ENCODE results near the gene MAN2A1.

MAN2A1 gene

DNA sequence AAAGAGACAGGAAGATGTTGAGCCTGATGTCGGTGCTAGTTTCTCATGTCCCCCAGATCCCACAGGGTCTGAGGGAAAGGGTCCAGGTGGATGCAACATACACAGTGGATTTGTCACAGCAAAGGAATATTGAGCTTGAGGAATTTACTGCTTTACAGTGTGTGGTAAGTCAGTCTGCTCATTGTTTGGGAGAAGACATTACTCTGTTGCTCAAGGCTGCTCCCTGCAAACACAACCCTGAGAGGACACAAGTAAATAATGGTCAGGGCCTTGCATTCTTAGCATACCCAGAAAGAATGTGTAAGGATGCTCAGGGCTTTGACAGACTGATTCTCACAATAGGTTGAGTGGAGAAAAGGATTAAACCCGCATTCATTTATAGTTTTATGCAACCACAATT is 7.3 kb upstream of the MAN2A1 start:
- no peak for FAIRE-seq

GRCh38 chr5:109685916-109686315 is 3.8 kb upstream of the MAN2A1 start:
- FAIRE-seq = no peak

GRCh38 chr5:109688630-109688969 is 1.1 kb upstream of the MAN2A1 start:
- FAIRE-seq = no peak

DNA sequence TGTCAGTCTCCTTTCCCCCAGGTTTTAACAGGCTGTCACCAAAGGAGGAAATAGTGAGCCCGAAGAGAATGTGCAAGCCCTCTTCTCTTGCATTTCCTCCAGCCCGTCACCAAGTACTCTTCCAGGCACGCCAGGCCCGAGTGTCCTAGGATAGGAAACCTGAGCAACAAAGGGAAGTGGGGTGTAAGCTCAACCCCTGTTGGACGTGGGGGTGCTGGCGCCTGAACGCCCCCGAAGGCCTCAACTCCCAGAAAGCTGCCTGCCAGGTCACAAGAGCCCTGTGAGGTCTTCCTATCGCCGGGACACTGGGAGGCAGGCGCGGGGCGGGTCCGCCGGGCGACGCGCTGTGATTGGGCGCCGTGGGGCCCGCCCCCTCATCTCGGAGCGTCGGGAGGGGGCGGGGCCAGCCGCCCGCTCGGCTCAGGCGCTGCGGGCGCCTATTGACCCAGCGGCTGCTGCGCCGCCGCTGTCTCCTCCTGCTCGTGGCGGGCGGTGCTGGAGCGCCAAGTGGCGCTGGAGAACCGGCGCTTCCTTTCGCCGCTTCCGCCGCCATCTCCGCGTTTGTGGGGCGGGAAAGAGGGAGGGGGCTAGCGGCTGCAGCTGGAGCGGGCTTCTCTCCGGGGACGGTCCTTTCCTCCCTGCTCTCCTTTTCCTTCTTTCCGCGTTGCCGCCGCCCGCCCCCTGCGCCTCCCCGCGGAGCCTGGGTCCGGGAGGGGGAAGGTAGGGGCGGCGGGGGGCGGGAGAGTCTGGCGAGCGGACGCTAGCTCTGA is 572 bp upstream of the MAN2A1 start:
- FAIRE-seq = no peak

DNA sequence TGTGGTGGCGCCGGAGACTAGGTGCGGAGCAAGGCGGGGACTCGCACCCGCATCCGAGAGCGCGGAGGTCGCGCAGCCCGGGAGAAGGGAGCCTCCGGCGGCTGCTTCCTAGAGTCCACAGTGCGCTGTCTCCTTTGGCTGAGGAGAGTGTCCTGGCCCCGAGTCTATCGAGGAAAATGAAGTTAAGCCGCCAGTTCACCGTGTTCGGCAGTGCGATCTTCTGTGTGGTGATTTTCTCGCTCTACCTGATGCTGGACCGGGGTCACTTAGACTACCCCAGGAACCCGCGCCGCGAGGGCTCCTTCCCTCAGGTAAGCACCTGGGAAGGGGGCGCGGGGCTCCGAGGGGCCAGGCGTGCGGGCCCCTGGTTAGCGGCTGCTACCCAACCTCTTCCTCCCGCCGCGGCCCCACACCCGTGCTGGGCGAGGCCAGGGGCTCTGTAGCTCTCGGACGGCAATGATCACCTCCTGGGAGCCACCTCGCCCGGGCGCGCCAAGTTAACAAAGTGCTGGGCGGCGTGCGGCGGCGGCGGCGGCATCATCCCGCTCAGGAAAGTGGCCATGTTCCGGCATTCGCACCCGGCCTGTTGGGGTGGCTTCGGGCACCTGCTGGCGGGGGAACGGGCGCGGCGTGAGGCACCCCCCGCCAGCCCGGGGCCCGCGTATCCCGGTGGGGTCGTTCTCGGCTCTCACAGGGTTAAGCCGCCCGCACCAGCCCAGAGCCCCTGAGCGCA is 681 bp downstream of the MAN2A1 start:
- no peak for FAIRE-seq

DNA sequence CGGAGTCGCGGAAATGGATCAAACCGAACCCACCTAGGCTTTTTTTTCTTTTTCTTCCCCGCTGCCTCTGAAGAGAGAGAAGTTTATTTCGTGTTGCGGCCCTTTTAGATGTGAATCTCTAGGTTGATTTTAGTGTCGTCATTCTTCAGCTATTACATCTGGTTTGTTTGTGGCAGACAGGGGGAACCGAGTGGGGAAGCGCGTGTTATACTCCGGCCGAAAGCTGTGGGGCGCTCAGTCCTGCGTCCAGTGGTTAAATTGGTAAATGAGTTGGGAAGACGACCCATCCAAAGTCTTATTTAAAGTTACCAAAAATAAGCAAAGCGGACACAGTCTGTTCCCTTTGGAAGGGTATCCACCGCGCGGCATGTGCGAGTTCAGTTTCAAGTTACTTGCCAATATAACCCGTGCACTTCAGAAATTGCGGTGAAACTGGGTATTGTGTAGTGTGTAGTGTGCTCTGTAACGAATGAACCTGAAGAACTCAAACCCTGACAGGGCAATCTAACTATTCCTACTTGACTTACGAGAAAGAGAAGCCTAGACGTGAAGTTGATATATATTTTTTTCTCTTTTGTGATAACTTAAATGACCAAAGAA is 1.3 kb downstream of the MAN2A1 start:
- no peak for FAIRE-seq

GRCh38 chr5:109691996-109692395 is 2.3 kb downstream of the MAN2A1 start:
- FAIRE-seq = no peak

DNA sequence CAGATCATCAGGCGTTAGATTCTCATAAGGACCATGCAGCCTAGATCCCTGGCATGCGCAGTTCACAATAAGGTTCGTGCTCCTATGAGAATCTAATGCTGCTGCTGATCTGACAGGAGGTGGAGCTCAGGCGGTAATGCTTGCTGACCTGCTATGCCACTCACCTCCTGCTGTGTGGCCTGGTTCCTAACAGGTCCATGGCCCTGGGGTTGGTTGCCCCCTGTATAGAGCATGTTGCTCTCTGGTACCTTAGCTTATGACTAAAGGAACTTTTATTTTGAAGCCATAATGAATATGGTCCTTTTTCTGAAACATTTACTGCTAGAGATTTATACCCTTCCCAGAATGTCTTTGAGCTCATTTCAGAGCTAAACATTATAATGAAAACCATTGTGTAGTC is 3.1 kb downstream of the MAN2A1 start:
- FAIRE-seq = no peak

GRCh38 chr5:109693535-109694400 is 4.0 kb downstream of the MAN2A1 start:
- no peak for FAIRE-seq

- no peak for FAIRE-seq
Measured at GRCh38 chr5:109694451-109694891, 4.7 kb downstream of the MAN2A1 start.

DNA sequence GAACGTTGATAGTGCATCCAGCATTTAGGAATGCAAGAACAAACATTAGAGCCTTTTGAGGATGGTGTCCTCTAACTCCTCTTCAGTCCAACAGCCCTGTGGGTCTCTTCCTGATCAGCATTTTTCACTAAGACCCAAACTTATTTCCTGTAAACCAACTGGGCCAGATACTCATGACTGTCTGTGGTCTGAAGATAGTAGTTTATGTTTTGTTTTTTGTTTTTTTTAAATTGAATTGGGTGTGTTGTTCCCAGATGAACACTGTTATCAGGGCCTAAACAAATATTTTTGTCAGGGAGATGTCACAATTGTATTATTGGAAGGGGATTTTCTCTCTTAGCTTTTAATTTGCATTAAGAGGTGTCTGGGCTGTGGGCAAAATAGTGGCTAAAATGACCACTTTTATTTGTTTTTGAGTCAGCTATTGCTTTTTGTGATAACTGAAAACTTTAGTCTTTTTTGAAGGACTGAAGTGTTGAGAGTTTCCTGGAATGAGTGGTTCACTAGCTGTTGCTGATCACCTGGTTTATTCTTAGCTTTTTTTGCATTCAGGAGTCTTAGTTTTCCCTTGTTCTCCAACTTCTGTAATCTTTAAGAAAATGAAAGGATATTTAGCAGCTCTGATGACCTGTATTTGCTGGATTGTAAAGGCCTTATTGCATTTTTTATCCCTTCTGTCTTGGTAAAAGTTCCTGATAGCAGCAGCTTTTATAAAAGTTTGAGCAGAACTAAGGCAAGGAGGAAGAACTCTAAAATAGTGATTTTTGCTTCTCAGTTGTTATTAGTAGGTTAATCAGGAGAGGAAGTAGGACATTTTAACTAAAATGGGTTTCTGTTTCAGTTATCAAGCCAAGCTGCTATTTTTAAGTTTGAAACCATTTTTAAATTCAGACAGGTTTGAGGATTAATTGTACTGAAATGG is 5.5 kb downstream of the MAN2A1 start:
- no peak for FAIRE-seq

DNA sequence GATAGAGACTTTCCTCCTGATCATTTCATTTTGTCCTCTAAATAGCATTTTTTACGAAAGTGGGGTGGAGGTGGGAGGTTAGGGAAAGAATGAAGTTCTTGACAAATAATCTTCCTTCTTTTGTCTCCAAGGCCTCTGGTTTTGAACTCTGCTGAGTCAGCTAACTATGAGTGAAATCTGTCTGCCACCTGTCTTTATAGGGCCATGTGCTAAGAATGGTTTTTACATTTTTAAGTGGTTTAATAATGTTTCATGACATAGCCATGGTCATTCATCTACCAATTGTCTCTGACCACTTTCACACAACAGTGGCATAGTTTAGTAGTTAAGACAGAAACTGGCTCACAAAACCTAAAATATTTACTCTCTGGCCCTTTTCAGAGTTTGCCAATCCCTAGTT is 7.6 kb downstream of the MAN2A1 start:
- no peak for FAIRE-seq

DNA sequence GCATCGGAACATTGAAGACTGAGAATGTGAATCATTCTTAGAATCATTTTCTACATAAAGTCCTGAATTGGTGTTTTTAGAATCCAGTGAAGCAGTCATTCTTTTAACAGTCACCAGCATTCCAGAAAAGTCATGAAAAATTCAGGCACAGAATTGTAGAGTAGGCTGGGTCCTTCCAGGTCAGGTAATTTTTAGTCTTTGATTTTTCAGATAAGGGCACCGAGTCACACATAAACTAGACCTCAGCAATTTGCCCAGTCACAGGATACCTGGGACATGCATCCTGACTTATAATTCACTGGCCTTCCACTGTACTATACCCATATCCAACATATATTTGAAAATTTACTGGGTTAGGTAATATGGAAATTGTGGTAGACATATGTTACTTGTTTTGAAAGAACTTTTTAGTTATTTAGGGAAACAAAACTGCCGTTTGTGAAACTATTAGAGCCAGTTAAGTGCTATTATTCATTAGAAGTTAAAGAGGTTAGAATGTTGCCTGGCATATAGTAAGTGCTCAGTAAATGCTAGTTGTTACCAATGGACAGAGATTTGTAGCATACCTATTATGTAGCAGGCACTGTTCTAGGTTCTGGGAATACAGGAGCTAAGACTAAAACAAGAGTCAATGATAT is 10.9 kb downstream of the MAN2A1 start:
- no peak for FAIRE-seq

DNA sequence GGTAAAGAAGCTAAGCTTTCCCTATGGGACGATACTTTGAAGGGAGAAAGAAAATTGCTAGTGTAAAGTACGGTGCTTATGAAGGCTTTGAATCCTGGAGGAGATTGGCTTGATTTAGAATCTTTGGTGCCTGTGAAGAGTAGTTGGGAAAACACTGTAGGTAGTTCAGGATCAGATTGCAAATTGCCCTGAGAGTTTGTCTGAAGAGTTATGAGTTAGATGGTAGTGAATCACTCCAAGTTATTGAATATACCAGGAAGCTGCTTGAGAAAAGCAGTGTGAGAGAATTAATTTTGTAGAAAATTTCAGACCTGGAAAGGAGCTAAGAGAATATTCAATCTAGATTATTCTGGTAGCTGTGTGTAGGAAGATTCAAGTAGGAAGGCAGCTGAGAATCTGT is 11.5 kb downstream of the MAN2A1 start:
- FAIRE-seq = no peak

DNA sequence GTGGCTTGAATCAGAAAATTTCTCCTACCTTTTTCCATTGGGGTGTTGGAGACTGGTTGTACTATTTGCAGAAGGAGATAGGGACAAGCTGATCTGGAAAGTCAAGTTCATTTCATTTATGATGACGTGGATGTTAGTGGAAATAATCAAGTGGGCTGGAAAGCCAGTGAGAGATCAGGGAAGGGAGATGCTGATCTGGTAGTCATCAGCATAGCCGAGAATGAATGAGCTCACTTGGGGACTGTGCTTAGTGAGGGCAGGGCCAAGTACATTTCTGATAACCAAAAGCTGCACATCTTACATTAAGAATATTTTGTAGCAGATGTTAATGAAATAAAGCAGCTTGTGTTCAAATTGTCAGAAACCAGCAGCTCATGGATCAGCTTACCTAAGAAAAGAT is 12.1 kb downstream of the MAN2A1 start:
- no peak for FAIRE-seq

- FAIRE-seq = no peak
Measured at GRCh38 chr5:109703166-109703565, 13.4 kb downstream of the MAN2A1 start.

- FAIRE-seq = no peak
Measured at GRCh38 chr5:109703829-109704228, 14.1 kb downstream of the MAN2A1 start.

- no peak for FAIRE-seq
Measured at GRCh38 chr5:109704282-109704952, 14.7 kb downstream of the MAN2A1 start.

GRCh38 chr5:109705596-109705995 is 15.9 kb downstream of the MAN2A1 start:
- no peak for FAIRE-seq

DNA sequence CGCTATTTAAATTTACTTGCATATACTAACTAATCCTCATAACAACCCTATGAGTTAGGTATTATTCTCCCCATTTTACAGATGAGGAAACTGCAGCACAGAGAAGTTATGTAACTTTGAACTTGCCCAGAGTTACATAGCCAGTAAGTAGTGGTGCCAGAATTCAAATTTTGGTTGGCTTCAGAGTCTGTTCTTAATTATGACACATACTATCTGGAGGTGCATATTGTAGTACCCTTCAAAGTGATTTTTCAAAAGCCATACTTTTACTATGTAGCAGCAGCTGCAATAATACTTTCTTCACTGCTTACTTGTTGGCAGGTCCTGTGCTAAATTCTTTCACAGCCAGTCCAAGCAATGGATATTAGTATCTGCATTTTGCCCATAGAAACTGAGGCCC is 16.4 kb downstream of the MAN2A1 start:
- FAIRE-seq = no peak

DNA sequence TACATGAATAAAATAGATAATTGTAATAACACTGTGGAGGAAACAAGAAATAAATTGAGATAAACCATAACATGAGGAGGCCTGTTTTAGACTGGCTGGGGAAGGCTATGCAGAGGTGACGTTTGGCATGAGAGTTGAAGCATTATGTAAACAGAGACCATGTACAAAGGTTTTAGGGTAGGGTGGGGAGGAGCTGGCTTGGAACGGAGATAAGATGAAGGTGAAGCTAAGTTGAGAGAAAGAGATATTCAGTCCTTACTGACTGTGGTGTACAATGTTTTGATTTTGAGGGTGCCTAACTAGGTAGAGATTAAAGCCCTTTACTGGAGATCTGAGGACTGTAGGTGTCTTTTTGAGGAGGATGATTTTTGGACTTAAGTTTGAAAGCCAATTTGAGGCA is 17.8 kb downstream of the MAN2A1 start:
- no peak for FAIRE-seq

All from colon (tissue), 2 donors.